Brain microvascular endothelial cell (primary cell): Measurements from ENCODE around the gene SOX9.

Source experiments
- DNase-seq: peaks from one replicate; pipeline ENCODE4 v3.0.0-alpha.2; 2020
- H3K27ac ChIP-seq: fragments of 250-450 bp; sonication (Bioruptor Pico); 2 replicates; pipeline ENCODE4 v1.5.1; 2020; ENCODE audit warnings: mild to moderate bottlenecking, moderate library complexity
- H3K27me3 ChIP-seq: fragments of 250-450 bp; sonication (Bioruptor Pico); replicated peaks from 2 replicates; pipeline ENCODE4 v1.5.1; 2020; ENCODE audit warnings: mild to moderate bottlenecking
- H3K36me3 ChIP-seq: fragments of 250-450 bp; sonication (Bioruptor Pico); replicated peaks from 2 replicates; pipeline ENCODE4 v1.5.1; 2020; ENCODE audit warnings: mild to moderate bottlenecking
- H3K4me3 ChIP-seq: 2 replicates; pipeline ENCODE4 v1.5.1; 2011; ENCODE audit warnings: low read depth, mild to moderate bottlenecking, control low read depth, low read length, moderate library complexity
- CTCF ChIP-seq: IDR thresholded peaks from 2 replicates; pipeline ENCODE4 v1.5.1; 2011; ENCODE audit warnings: low read depth, mild to moderate bottlenecking, moderate library complexity, low read length, control low read depth, inconsistent platforms; ENCODE audit errors: missing control alignments
- in situ Hi-C: cut with HindIII; loops from 2 replicates; pipeline ENCODE4 v1.10.0; 2017; ENCODE audit warnings: low sequenced_read_pairs, low pct_ligation_motif_present

Gene SOX9

GRCh38 chr17:72093707-72094106, 27.1 kb upstream of the SOX9 start:
- in situ Hi-C loops = no loop called here
- Histone ChIP-seq H3K36me3 (no peaks in the 10 kb centered on the region), H3K4me3 (no peak overlapping the region), H3K27me3 (no peaks in the 10 kb centered on the region), H3K27ac (no peak overlapping the region)
- no peak for DNase-seq
- no peak for TF ChIP-seq CTCF

GRCh38 chr17:72095316-72095715, 25.5 kb upstream of the SOX9 start:
- H3K36me3 ChIP-seq = no peaks in the 10 kb centered on the region
- DNase-seq = no peak
- H3K4me3 ChIP-seq = no peak overlapping the region
- in situ Hi-C loops = no loop called here
- TF ChIP-seq CTCF = no peak
- H3K27me3 ChIP-seq = no peaks in the 10 kb centered on the region
- no peak overlapping the region for H3K27ac ChIP-seq

- in situ Hi-C loops = no loop called here
- Histone ChIP-seq H3K36me3 (no peaks in the 10 kb centered on the region), H3K27me3 (no peaks in the 10 kb centered on the region), H3K4me3 (no peak overlapping the region), H3K27ac (no peak overlapping the region)
- DNase-seq = no peak
- TF ChIP-seq CTCF = no peak
These were observed 23.7 kb upstream of the SOX9 start for GRCh38 chr17:72097144-72097543.

GRCh38 chr17:72099919-72100318, 20.9 kb upstream of the SOX9 start:
- no peaks in the 10 kb centered on the region for H3K27me3 ChIP-seq
- H3K4me3 ChIP-seq = no peak overlapping the region
- DNase-seq = no peak
- no peak overlapping the region for H3K27ac ChIP-seq
- in situ Hi-C loops = no loop called here
- H3K36me3 ChIP-seq = no peaks in the 10 kb centered on the region
- no peak for TF ChIP-seq CTCF

GRCh38 chr17:72100470-72100869, 20.4 kb upstream of the SOX9 start:
- no peaks in the 10 kb centered on the region for H3K27me3 ChIP-seq
- H3K27ac ChIP-seq = no peak overlapping the region
- TF ChIP-seq CTCF = no peak
- no peak for DNase-seq
- H3K4me3 ChIP-seq = no peak overlapping the region
- H3K36me3 ChIP-seq = no peaks in the 10 kb centered on the region
- in situ Hi-C loops = no loop called here

- Histone ChIP-seq H3K4me3 (no peak overlapping the region), H3K36me3 (no peaks in the 10 kb centered on the region)
These were observed 19.3 kb upstream of the SOX9 start for GRCh38 chr17:72101526-72101925.

More at GRCh38 chr17:72101526-72101925, 19.3 kb upstream of the SOX9 start:
- Histone ChIP-seq H3K27me3 (no peaks in the 10 kb centered on the region), H3K27ac (no peak overlapping the region)
- in situ Hi-C loops = no loop called here
- TF ChIP-seq CTCF = no peak
- no peak for DNase-seq
